22Rv1 (cell line): ENCODE results near the gene DDAH1.

Experiments
- H3K27ac ChIP-seq: fragments of 450-650 bp; 2 replicates; pipeline ENCODE4 v1.5.1; 2017
- ZFX ChIP-seq: fragments of 450-650 bp; IDR thresholded peaks from 2 replicates; pipeline ENCODE4 v1.6.1; 2017; ENCODE audit warnings: antibody characterized with exemption, borderline replicate concordance
- TF ChIP-seq, protein P1 (sequence below): fragments of 450-650 bp; IDR thresholded peaks from 2 replicates; pipeline ENCODE4 v1.5.1; 2017; ENCODE audit warnings: mild to moderate bottlenecking

DDAH1 gene

DNA sequence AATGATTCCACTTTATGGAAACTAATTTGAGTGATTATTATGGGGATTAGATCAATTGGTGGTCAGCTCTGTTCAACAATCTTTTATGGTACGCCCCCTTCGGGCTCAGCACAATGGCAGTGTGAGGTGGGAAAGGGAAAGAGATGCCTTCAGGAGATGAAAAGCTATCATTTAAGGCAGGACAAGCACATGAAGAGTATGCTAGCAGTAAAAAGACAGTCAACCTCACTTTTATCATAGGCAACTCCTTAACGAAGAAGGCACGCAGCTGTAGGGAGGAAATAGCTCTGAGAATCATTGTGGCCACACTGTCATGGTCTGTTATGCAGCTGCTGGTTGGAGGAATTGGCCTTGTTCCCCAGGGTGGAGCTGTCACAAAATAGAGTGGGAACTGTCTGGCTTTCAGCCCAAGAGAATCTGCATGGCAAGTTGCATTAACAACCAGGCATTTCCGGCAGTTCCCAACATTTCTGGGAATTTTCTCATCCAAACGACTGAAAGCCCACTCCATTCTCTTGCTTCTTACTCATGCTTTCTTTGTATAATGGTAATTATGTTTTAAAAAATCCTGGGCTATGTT is 134.2 kb downstream of the DDAH1 start:
- TF ChIP-seq, protein P1, sequence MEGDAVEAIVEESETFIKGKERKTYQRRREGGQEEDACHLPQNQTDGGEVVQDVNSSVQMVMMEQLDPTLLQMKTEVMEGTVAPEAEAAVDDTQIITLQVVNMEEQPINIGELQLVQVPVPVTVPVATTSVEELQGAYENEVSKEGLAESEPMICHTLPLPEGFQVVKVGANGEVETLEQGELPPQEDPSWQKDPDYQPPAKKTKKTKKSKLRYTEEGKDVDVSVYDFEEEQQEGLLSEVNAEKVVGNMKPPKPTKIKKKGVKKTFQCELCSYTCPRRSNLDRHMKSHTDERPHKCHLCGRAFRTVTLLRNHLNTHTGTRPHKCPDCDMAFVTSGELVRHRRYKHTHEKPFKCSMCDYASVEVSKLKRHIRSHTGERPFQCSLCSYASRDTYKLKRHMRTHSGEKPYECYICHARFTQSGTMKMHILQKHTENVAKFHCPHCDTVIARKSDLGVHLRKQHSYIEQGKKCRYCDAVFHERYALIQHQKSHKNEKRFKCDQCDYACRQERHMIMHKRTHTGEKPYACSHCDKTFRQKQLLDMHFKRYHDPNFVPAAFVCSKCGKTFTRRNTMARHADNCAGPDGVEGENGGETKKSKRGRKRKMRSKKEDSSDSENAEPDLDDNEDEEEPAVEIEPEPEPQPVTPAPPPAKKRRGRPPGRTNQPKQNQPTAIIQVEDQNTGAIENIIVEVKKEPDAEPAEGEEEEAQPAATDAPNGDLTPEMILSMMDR = no peak
- TF ChIP-seq ZFX = no peak
- H3K27ac ChIP-seq = no peak overlapping the region

DNA sequence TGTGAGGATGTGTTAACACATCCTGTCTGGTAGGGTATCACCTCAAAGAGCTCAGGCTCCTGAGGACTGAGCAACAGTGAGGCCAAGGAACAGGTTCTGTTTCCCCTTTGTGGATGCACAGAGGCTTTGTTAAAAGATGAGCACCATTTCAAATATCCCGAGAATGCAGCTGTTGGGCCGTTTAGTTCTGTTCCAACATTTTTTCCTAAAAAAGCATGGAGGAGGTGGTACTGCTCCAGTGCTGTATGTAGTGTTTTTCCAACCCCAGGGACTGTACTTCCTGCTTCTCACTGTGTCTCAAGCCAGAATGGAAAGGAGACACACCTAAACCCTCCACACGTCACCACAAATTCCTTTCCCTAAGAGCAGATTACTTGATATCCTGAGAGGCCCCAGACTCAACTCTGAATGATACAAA is 134.7 kb downstream of the DDAH1 start:
- TF ChIP-seq, protein P1 = no peak
- TF ChIP-seq ZFX = no peak

DNA sequence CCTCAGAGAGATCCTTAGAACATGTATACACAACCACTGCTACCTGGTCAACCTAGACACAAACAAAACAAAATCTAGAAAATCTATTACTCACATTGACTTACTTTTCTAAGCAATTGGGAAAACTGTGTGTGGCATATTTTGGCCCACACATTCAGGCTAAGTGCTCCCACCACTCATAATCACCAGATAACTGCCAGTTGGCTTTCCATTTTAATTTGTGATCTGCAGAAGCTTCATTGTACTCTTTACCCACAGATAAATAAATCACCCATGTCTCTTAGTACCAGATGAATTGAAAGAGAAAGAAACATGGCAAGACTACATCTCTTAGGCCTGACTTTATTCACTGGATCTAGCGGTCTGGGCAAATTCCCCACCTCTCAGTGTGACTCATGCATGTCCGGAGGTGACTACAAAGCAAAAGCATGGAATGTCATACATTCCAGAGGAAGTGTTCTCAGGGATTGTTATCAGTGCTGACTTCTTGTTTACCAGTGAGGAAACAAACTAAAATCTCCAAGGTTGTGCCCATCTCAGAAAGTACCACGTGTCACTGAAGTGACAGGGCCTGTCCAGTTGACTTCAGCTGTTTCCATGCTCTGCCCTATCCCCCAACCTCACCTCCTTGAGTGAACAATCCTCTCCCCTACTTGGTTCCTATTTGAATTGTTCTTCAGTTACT is 136.1 kb downstream of the DDAH1 start:
- no peak overlapping the region for H3K27ac ChIP-seq
- no peak for TF ChIP-seq ZFX
- TF ChIP-seq, protein P1 = no peak

More for the DNA sequence above, 134.7 kb downstream of the DDAH1 start:
- H3K27ac ChIP-seq = no peak overlapping the region

DNA sequence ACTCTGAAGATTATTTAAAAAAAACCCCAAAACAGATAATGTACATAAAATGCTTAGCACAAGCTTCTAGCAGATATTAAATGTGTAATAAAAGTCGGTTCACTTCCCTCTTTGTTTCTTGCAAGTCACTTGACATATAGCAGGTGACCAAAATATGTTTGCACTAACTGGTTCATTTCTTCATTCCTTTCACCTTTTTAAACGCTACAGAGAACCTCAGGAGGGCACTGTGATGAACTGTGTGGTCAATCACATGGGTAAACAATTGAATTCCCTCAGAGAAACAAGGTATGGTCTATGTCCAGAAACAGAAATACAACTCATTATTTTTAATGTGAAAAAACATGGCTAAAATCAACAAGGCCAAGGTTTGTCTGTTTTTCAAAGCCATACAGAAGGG is 137.2 kb downstream of the DDAH1 start:
- TF ChIP-seq, protein P1 = no peak
- TF ChIP-seq ZFX = no peak
- no peak overlapping the region for H3K27ac ChIP-seq

DNA sequence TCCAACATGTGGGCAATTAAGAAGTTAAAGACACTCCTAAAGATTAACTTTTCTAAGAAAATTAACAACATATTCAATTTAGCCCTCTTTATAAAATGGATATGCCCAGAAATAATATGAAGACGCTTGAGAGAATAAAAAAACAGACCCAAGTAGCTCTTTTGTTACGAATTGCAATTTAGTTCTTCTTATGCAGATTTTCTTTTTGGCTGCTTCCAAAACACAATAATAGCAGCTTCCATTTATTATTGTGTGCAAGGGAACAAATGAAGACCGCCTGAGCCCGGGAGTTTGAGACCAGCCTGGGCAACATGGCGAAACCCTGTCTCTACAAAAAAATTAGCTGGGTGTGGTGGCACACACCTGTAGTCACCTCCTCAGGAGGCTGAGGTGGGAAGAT is 138.1 kb downstream of the DDAH1 start:
- no peak overlapping the region for H3K27ac ChIP-seq
- TF ChIP-seq ZFX = no peak
- TF ChIP-seq, protein P1 = no peak

DNA sequence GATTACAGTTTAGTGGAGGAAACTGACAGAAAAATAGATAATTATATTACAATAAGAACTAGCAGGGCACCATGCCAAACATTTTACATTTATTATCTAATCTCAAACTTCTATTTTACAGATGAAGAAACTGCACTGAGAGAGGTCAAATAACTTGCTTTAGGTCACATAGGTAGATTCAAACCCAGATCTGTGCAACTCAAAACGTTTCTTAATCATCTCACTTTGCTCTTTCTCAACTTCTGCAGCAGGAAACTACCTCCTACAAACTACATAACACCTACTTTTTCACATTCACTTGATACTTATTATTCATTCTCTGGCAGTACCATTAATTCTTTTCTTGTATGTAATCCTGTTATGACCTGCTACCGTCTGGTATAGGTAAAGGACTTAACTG is 138.6 kb downstream of the DDAH1 start:
- no peak overlapping the region for H3K27ac ChIP-seq
- TF ChIP-seq, protein P1 = no peak
- TF ChIP-seq ZFX = no peak

DNA sequence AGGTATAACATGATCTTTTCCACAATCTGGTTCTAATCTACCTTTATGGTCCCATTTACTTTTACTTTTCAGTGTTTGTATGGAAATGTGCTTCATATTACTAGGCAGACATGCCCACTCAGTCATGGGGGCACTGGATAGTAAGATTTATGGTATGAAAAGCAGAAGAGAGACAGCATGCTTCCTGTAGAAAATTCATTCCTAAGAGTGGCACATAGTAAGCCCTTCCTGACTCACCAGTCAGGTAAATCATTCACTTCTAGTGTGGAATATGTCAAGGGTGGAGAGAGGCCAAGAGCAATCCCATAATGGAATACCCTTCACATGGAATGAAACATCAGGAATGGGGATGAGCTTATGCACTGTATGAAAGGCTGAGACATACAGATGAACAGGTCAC is 139.0 kb downstream of the DDAH1 start:
- no peak overlapping the region for H3K27ac ChIP-seq

More for the DNA sequence above, 139.0 kb downstream of the DDAH1 start:
- TF ChIP-seq, protein P1 = no peak
- no peak for TF ChIP-seq ZFX
